NCI-H226 (cell line): ENCODE results near the gene ARHGEF37.
A peak's percentile ranks its signal among the peaks of the same experiment; 100 is the strongest.
"Not testable (repeated sequence)": the region's sequence is repeated elsewhere in the genome, so short reads cannot be mapped to it uniquely, and the experiment has no call there.

Experiments used
- DNase-seq: peaks from one replicate; pipeline ENCODE4 v3.0.0-alpha.2; 2015

ARHGEF37 gene

DNA sequence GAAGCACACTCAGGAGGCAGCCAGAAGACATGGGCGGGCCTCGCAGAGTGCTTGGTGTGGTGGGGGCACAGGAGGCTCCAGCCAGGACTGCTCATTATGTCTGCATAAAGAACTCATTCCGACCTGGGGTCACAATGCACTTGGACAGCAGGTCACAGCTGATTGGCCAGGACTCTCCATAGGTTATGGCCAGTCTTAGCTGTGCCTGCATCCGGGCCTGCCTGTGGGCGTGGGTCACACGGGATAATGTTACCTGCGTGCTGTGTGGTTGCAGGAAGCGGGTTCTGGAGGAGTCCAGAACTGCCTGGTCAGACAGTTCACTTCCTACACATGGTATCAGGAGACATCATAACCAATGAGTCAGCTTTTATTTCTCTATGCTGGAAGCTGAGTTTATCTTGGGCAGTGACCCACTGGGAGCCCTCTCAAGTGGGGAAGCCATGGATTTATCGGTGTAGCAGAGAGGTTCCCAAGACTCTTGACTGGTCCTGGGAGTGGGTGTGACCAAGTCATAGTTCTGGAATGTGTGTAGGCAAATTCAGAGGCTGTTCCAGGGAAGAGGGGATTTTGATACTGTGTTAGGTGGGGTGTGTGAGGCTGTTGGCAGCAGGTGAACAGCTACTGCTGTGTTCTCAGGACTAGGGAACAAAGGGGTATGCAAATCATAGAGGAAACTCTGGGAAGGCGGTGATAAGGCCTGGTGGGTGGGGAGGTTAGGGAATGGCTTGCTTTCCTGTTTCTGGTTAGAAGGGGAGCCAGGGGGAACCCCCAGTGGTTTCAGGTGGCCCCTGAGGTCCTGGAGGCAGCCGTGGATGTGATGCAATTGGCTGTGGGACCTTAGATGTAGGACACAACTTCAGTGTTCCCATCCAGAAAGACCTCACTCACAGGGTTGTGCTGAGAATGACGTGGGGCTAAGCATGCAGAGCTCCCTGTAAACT is 51.3 kb downstream of the ARHGEF37 start:
- peak; percentile 98 for DNase-seq

DNA sequence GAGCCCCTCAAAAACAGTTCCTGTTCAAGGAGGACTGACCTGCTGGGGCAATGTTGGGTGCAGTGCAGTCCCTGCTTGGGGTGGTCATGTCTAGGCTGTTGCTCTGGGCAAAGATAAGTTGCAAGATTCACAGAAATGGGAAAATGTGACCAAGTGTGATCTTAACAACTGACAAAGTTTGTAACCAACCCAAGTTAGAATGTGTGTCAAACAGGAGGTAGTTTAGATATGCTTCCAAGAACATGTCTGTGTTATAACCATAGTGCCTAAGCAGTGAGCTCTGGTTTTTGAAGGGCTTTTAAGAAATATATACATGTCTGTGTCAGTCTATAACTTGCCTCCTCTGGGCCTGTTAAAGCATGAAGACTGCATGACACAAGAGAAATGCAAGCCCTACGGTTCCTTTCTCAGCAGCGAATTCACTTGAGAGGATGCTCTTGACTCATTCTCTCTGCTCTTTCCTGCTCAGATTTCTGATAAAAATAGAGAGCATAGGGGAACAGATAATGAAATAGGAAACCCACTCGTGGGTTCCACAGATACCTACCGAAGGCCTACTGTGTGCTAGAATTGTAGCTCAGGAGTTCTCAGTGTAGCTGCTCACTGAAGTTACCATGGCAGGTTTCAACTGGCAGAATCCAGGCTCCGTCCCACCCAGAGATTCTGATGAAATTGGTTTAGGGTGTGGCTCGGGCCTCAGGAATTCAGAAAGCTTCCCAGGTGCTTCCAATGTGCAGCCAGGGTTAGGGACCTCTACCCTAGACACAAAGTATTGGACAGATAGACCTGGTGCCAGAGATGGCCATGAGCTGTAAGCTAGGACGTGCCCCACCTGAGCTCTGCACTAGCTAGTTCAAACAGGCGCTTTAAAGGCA is 52.4 kb downstream of the ARHGEF37 start:
- DNase-seq = no peak

DNA sequence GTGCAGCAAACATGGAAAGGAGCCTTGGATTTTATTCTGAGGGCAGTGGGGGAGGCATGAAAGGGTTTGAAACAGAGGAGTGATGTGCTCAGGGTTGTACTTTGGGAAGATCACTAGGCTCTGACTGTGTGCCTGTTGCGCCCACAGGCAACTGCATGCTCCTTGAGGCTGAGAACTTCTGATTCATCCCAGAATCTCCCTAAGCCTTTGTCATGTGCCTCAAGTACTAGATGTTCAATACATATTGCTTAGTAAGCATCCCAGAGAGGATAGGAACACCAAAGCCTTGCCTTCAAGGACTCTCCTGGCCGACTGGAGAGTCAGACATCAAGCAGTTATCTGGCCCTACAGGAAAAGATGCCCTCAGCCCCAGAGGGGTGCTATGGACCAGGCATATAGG is 54.1 kb downstream of the ARHGEF37 start:
- DNase-seq = peak; percentile 44

DNA sequence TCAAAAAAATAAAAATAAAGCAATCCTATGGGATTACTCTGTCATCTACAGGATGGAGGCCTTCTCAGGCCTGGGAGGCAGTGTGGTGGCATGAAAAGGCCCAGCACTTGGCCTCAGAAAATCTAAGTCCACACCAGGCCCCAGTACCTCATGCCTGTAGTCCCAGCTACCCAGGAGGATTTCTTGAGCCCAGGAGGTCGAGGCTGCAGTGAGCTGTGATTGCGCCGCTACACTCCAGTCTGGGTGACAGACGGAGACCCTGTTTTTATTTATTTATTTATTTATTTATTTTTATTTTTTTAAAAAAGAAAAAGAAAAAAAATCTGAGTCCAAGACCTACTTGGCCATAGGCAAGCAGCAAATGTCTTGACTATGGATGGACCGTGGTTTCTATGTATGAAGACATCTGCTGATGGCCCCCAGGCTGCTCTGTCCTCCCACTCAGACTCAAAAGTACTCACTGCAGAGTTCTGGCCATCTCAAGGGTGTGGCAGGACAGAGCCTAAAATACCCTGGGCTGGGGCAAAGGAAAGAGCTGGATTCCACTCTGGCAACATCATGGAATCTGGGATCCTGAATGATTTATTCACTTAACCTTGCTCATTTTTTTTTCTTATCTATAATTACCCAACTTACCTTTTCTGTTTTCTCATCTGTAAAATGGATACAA is 55.0 kb downstream of the ARHGEF37 start:
- peak; percentile 24 for DNase-seq

DNA sequence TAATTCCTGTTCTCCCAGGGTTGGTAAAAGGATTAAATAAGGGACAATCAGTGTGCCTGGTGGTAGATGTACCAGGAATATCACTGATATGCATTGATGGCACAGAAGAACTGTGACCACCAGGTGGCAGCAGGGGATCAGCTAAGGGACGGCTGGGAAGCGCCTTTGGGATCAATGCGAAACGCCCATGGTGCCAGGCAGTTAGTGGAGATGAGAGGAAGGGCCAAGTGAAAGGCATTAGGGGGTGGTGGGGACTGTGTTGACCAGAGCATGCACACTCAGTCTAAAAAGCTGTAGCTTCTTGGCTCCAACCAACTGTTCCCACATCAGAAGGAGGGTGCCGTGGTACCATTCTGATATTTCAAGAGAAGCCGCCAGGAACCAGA is 55.6 kb downstream of the ARHGEF37 start:
- peak; percentile 50 for DNase-seq

DNA sequence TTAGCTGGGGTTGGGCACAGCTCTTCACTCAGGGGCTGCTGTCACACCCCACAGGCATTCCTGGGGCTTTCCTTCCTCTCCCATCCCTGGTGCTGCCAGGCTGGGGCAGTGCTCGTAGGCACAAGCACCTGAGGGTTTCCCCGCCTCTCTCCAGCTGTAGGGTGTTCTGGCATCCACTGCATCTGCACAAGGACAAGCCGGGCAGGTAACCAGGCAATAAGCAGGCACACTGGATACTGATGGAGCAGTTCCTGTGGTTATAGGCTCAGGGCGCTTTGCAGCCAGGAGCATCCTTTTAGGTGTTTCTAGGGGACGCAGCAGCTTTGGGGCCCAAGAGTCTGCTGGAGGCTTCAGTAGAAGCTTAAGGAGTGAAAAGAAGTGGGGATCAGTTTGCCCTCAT is 56.8 kb downstream of the ARHGEF37 start:
- DNase-seq = no peak

DNA sequence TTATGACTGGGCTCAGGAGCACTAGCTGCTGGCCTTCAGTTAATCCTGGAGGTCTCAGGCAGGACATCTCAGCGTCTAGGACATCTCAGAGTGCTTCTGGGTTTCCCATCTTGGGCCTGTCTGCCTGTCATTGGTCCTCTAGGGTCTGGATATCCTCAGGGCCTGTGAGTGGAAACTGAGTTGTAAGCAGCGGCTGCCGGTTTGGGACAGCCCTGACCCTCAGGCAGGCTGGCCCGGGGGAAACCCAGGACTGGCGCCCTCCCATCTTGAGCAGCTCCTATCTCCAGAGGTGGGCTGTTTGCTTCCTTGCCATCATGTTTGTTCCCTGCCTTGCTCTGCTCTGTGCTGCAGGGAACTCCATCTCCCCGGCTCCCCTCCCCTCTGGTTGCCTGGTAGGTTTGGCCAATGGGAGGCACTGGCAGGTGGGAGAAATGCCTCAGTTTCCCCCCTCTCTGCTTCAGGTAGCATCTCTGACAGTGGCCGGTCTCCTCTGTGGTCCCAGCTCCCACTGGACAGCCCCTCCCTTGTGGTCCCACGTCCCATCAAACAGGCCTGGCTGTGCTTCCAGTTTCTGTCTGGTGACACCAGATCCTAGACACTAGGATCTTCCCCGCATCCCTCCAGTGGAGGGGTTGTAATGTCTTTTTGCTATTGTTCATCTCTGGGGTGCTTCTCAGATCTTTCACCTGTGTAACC is 57.4 kb downstream of the ARHGEF37 start:
- DNase-seq = no peak

DNA sequence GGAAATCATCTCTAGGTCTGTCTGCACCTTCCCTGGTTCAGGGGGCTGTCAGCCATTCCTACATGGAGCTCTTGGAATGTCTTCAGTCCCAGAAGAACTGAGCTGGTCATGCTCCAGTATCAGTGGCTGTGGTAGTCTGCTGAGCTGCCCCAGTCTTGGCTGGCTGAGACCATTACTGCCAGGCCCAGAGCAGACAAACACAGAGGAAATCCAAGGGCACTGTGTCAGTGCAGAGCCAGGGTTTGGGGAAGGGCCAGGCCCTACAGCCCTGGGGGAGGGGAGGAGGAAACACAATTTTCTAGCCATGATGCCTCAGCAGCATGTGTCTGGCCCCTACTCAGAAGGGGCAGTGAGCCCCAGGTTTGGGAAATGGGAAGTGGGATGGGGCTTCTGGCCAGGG is 58.4 kb downstream of the ARHGEF37 start:
- DNase-seq = no peak

DNA sequence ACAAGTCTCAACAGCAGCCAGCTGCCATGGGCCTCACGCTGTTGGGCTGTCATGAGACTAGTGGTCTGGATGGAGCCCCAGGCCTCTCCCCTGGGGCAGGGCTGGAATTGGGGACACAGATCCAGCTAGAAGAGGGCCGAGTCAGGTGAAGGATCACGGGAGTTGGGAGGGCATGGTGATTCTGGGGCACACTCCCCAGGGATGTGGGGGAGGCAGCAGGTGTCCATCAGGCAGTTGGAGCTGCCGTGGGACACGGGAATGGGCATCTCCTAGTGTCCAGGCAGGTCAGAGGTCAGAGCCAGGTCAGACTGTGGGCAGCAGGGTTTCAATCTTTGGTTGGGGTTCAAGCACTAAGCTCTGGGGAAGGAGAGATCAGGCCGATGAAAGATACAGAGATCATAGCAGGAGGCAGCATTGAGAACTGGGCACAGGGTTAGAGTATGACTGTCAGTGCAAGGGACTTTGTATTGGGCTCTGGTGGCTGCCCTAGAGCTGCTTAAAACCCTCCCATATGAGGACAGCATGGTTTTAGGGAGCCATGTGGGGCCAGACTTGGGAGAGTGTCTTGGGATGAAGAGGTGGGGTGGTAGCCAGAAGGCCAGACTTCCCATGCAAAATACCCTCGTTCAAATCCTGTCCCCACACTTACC is 59.2 kb downstream of the ARHGEF37 start:
- DNase-seq = no peak

DNA sequence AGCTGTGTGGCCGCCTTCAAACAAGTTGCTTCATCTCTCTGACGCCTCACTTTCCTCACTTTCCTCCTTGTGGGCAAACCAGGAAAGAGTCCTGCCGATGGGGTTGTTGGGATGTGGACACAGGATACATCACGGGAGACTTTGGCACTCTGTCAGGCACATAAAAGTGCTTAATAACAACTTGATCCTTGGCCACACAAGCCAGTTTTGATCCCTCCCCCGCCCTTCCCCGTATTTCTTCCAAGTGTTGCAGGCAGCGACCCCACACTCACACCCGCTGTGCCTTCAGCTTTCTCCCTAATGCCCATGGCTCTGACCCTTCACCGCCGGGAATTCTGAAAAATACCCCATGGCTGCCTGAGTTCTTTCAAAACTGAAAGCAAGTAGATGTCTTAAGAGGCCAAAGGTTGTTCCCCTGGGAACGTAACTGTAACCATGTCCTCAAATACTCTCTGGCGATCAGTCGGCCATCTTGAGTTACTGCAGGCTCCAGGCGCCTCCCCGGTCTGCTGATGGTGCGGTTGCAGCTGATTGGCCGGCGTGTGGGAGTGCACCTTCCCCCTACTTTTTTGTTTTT is 59.8 kb downstream of the ARHGEF37 start:
- no peak for DNase-seq

DNA sequence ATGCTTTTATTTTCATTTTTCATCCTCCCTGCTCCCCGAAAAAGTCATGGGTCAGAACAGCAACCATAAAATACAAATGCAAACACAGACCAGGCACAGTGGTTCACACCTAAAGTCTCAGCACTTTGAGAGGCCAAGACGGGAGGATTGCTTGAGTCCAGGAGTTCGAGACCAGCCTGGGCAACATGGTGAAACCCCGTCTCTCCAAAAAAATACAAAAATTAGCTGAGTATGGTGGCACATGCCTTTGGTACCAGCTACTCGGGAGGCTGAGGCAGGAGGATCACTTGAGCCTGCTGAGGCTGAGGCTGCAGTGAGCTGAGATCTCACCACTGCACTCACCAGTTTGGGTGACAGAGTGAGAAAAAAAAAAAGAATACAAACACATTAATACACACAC is 60.3 kb downstream of the ARHGEF37 start:
- DNase-seq = no peak

DNA sequence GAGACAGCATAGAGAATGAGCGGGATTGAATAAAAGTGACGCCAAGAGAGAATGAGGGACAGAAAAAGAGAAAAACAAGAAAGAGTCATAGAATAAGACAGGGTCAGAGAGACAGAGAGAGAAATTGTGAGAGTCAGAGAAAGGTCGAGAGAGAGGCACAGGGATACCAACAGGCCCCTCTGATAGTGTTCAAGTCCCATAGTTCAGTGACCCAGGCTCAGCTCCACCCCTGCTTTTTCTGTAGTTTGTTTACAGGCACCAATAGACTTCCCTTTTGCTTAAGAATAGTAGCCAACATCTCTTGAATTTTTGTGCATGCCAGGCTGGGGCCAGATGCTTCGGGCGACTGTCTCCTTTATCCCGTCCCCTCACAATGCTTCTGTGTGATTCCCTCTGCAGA is 62.5 kb downstream of the ARHGEF37 start:
- no peak for DNase-seq

DNA sequence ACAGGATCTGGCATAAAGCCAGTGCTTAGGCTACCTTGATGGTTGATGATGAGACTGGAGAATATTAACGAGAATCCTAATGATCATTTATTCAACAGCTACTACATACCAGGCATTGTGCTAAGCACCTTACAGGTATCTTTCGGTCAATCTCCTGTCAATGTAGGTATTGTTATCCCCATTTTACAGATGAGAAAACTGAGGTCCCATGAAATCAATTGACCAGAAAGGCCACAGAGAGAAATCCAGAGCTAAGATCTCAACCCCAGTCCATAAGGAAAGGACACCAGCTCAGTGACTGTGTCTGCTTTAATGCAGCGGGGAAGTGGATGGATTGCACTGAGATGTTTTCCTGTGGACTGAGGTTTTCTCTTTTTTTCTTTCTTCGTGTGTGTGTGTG is 63.3 kb downstream of the ARHGEF37 start:
- DNase-seq = no peak

DNA sequence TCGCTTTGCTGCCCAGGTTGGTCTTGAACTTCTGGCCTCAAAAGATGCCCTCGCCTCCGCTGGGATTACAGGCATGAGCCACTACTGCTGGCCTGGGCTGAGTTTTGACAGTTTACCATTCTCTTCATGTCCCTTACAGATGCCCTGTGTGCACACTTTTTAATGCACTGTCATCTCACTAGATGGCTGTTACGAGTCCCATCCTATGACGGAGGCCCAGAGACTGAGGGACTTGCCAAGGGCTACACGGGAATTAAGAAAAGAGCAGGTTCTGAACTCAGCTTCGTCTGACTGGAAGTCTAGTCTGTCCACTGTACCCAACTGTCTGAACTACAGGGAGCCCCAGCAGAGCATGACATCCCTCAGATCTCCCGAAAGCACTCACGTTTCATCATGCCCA is 63.9 kb downstream of the ARHGEF37 start:
- DNase-seq = no peak

DNA sequence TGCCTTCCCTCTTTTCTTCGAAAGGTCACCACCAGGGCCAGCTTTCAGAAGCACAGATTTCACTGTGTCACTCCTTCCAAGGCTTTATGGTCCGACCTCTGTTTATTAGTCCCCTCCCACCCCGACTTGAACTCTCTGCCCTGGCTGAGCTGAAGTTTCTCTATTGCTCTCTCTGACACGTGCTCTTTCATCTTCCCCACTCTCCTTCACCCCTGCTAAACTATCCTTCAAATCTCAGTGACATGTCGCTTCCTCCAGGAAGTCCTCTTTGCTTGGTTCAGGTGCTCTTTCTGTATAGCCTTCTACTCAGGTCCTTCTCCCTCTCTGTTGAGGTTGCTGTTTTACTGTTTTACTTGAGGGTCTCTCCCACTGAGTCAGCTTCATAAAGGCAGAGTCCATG is 64.4 kb downstream of the ARHGEF37 start:
- DNase-seq = no peak

DNA sequence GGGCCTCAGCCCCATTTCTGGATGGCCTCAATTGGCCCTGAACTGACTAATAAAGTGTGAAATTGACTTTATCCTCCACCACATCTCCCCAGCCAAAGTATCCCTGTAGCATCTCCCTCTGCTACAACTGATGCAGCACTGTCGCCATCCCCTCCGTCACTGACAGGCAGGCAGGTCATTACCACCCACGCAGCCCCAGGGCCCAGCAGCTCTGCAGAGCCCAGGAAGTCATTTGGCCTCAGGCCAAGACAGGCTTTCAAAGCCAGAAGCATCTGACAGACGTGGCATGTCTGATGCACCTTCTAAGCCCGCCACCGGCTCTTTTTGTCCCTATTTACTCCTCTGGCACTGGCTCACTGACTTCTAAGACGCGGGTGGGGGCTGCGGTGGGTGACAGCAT is 65.3 kb downstream of the ARHGEF37 start:
- no peak for DNase-seq

DNA sequence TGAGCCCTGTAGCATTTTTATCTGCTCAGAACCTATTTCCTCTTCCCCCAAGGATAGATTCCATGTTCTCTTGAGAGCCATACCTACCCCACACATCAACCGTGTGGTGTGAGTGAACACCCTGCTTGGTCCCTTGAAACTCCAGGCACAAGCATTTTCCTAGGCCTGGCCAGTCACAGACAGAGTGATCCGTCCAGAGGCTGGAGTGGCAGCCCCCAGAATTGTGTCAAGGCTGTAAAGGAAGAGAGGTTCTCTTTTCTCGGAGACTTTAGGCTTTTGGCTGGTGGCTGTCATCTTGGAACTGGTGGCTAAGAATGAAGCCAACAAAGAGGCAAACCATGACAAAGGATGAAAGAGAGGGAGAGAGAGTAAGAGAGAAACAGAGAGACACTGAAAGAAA is 66.0 kb downstream of the ARHGEF37 start:
- no peak for DNase-seq

DNA sequence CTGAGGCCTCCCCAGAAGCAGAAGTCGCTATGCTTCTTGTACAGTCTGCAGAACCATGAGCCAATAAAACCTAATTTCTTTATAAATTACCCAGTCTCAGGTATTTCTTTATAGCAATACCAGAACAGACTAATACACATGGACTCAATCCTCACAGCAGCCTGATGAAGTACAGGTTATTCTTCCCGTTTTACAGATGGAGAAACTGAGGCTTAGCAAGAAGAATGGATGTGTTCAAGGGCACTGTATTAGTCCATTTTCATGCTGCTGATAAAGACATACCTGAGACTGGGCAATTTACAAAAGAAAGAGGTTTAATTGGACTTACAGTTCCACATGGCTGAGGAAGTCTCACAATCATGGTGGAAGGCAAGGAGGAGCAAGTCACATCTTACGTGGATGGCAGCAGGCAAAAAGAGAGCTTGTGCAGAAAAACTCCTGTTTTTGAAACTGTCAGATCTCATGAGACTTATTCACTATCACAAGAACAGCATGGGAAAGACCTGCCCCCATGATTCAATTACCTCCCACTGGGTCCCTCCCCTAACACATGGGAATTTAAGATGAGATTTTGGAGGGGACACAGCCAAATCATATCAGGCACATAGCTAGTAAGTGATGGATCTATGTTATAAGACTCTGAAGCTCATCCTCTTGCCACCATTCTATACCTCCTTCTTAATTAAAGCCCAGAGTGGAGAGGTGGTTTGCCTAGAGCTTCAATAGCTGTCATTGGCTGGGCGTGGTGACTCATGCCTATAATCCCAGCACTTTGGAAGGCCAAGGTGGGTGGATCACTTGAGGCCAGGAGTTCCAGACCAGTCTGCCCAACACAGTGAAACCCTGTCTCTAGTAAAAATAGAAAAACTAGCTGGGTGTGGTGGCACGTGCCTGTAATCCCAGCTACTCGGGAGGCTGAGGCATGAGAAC is 67.4 kb downstream of the ARHGEF37 start:
- DNase-seq = not testable (repeated sequence)

DNA sequence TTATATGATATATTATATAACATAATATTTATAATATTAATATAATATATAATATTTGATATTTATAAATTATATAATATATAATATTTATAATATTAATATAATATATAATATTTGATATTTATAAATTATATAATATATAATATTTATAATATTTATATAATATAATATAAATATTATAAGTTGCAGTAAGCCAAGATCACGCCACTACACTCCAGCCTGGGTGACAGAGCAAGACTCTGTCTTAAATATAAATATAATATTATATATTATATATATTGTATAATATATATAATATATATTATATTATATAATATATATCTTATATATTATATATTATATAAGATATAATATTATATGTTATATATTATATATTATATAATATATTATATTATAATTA is 68.4 kb downstream of the ARHGEF37 start:
- not testable (repeated sequence) for DNase-seq

DNA sequence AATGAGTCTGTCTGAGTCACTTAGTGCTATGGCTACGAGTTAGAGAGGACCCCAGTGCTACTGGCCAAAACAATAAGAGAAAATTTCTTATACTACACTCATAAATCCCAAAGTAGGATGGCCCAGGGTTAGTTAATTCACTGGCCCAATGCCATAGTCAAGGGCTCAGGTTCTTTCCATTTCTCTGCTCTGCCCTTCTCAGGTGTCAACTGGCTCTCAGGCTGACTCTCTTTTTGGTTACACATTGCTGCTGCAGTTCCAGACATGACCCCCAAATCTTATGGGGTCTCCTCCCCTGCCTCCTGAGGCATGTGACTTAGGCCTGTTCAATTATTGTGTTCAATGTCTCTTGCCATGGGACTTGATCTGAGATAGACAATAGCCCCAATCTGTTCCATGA is 70.4 kb downstream of the ARHGEF37 start:
- no peak for DNase-seq

DNA sequence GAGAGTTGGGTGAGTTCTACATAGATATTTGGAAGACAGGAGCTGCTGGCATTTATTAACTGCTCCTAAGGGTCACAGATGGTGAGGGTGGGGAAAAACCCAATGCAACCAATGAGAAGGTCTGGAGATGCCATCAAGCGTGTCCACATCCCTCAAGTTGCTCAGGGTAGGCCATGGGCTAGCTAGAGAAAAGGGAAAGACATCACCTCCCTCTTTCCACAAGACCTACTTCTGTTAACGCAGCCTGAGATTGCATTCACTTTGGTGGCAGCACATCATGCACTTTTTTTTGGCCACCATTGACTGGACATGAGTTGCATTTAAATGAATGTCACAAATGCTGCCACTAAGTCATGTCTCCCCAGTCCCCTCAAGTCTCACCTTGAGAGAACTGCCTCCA is 71.4 kb downstream of the ARHGEF37 start:
- DNase-seq = no peak
